HG03457 (cell line): ENCODE data around the gene SLC35F6.
"Not testable (repeated sequence)": the region's sequence is repeated elsewhere in the genome, so short reads cannot be mapped to it uniquely, and the experiment has no call there.

Source experiments
- ATAC-seq: cut with Tn5 transposase; IDR thresholded peaks from one replicate; pipeline ENCODE4 v1.9.1; 2021; ENCODE audit warnings: moderate number of reproducible peaks; ENCODE audit not compliant: unreplicated experiment

SLC35F6 gene

GRCh38 chr2:26754972-26755670, 9.0 kb upstream of the SLC35F6 start:
- ATAC-seq, result no peak

DNA sequence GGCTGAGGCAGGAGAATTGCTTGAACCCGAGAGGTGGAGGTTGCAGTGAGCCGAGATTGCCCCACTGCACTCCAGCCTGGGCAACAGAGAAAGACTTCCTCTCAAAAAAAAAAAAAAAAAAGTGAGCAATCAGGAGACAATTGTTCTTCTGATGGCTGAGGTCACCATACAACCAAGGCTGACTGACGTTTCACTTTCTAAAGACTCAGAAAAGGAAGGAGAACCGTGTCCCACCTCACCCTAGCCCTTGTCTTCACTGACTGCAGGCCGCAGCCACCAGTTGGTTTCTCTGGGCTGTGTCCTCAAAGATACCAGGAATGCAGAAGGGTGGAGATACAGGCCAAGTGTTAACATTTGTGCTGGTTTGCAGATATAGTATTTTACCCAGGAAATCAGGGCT, 7.7 kb upstream of the SLC35F6 start:
- no peak for ATAC-seq

DNA sequence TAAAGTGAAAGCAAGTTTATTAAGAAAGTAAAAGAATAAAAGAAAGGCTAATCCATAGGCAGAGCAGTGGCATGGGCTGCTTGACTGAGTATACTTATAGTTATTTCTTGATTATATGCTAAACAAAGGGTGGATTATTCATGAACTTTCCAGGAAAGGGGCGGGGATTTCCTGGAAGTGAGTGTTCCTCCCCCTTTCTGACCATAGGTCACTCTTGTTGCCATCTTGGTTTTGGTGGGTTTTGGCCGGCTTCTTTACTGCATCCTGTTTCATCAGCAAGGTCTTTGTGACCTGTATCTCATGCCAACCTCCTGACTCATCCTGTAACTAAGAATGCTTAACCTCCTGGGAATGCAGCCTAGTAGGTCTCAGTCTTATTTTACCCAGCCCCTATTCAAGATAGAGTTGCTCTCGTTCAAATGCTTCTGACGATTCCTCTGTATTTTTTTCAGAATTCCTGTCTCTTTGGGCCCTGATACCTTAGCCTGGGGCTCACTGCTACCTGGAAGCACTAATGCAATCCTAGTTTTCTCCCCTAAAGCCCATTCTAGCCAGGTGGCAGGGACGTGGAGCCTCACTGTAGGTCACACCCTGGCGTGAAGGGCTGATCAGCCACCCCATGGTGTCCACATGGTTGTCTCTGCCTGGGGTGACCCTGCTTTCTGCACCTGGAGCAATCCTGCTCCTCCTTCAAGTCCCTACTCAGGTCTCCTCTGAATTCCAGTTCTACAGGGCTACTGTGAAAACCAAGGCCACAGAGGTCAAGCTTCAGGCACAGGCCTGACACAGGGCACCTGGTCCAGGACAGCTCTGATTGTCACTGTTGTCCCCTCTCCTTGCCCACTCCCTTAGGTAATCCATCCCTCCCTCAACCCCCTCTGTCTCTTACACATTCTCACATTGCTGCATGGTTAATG, 6.0 kb upstream of the SLC35F6 start:
- no peak for ATAC-seq

DNA sequence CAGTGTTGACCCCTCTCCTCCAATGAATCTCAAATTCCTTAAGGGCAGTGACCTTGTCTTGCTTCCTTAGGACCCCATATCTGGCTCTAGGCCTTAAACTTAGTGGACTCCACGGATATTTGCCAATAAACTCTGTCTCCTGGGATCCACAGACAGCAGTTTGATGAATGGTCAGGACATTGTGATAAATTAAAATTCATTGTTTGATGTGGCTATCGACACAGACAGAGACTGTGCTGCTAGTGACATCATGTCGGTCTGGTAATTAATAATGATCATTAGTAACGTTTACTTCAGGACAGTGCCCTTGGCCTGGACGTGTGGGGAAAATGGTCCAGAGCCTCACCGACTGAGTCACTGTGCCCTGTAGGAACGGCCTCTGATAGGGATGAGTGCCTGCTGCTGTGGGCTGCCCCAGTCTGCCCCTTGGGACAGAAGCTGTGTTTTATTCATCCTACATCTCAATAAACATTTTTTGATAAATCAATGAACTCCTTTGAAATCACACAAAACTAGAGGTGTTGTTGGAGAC, 5.2 kb upstream of the SLC35F6 start:
- ATAC-seq, result no peak

DNA sequence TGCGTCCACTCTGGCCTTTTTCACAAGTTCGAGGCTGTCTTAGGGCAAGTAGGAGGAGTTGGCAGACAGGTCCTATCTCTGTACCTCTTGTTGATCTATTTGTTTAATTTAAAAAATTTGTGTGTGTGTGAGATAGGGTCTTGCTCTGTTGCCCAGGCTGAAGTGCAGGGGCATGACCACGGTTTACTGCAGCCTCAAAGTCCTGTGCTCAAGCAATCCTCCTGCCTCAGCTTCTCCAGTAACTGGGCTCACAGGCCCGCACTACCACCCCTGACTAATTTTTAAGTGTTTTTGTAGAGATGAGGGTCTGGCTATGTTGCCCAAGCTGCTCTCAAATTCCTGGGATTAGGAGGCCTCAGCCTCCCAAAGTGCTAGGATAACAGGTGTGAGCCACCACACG, 4.2 kb upstream of the SLC35F6 start:
- ATAC-seq, result no peak

DNA sequence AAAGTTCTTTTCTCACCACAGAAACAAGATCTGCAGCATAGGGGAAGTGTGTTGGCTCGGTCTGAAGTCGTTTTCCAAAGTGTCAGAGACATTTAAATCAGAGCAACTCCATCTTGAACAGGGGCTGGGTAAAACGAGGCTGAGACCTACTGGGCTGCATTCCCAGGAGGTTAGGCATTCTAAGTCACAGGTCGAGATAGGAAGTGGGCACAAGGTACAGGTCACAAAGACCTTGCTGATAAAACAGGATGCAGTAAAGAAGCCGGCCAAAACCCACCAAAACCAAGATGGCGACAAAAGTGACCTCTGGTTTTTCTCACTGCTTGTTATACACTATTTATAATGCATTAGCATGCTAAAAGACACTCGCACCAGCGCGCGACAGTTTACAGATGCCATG, 3.1 kb upstream of the SLC35F6 start:
- not testable (repeated sequence) for ATAC-seq

DNA sequence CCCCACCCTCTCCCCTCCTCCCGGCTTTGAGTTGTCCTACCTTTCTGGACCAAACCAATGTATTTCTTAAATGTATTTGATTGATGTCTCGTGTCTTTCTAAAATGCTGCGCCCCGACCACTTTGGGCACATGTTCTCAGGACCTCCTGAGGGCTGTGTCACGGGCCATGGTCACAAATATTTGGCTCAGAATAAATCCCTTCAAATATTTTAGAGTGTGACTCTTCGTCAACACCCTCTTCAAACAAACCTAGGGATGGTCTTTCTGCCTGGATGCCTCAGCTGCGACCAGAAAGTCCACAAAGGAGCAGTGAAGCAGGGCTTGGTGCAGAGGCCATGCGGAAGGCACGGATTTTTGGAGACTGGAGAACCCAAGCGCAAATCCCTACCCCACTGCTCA, 1.1 kb upstream of the SLC35F6 start:
- no peak for ATAC-seq

- ATAC-seq, result no peak
Observed at GRCh38 chr2:26764906-26765305, 822 bp downstream of the SLC35F6 start.

- no peak for ATAC-seq
Observed at GRCh38 chr2:26765475-26766200, 1.6 kb downstream of the SLC35F6 start.

- ATAC-seq, result no peak
Observed at GRCh38 chr2:26767129-26767528, 3.0 kb downstream of the SLC35F6 start.

- ATAC-seq, result no peak
Observed at GRCh38 chr2:26767894-26768487, 3.9 kb downstream of the SLC35F6 start.

DNA sequence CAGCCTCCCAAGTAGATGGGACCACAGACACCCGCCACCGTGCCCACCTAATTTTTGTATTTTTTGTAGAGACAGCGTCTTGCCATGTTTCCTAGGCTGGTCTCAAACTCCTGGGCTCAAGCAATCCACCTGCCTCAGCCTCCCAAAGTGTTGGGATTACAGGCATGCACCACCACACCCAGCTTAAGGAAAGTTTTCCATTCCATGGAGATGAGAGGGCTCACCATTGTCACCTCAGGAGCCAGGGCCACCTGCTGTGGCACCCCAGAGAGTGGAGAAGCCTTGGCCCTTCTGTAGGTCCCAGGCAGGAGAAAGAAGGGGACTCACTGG, 4.6 kb downstream of the SLC35F6 start:
- ATAC-seq, result no peak

- ATAC-seq, result no peak
Observed at GRCh38 chr2:26769089-26769761, 5.1 kb downstream of the SLC35F6 start.

- no peak for ATAC-seq
Observed at GRCh38 chr2:26770986-26771586, 7.0 kb downstream of the SLC35F6 start.

- no peak for ATAC-seq
Observed at GRCh38 chr2:26772064-26773001, 8.2 kb downstream of the SLC35F6 start.

DNA sequence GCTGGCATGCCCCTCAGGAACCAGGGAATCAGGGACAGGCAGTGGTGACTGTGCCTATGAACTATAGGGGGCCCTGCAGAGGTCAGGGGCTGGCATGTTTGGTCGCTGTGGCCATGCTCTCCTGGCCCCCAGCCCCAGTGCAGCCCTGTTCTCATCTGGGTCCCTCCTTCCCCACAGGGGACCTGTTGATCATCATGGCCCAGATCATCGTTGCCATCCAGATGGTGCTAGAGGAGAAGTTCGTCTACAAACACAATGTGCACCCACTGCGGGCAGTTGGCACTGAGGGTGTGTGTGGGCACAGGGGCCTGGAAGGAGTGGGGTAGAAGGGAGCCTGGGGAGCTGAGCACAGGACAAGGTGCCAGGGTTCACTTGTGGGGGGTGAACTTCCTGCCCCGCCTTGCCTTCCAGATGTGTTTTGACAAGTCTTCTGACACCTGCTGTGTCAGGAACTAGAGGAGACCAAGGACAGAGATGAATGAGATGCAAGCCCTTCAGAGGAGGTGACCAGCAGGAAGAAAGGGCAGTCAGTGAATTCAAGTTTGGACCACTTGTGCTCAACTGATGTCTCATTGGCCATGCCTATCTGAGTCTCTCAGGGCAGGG, 12.2 kb downstream of the SLC35F6 start:
- ATAC-seq, result no peak

DNA sequence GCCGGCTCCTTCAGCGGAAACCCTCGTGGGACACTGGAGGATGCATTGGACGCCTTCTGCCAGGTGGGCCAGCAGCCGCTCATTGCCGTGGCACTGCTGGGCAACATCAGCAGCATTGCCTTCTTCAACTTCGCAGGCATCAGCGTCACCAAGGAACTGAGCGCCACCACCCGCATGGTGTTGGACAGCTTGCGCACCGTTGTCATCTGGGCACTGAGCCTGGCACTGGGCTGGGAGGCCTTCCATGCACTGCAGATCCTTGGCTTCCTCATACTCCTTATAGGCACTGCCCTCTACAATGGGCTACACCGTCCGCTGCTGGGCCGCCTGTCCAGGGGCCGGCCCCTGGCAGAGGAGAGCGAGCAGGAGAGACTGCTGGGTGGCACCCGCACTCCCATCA, 14.0 kb downstream of the SLC35F6 start:
- ATAC-seq, result no peak

DNA sequence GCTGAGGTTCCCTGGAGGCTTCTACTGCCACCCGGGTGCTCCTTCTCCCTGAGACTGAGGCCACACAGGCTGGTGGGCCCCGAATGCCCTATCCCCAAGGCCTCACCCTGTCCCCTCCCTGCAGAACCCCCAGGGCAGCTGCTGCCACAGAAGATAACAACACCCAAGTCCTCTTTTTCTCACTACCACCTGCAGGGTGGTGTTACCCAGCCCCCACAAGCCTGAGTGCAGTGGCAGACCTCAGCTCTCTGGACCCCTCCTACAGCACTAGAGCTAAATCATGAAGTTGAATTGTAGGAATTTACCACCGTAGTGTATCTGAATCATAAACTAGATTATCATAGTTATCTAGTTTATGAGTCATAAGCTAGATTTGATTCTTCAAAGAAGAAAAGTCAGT, 14.4 kb downstream of the SLC35F6 start:
- no peak for ATAC-seq
